ENCODE results near the gene PLCB2.

DNA sequence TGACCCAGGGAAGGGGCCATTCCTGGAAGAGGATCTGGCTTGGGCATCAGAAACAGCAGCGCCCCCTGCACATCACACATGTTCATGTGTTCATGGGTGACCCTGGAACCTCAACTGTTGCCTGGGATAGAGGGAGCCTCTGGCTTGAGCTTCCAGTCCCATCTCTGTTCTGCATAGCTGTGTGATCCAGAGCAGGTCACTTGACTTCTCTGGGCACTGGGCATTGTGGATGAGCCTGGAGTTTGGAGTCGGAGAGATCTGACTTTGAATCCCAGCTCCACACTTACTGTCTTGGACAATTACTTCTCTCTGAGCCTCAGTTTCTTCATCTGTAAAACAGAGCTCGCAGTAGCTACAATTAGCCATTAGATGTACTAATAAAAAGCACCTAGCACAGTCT is 53.3 kb downstream of the PLCB2 start:
- TF ChIP-seq, protein P1, sequence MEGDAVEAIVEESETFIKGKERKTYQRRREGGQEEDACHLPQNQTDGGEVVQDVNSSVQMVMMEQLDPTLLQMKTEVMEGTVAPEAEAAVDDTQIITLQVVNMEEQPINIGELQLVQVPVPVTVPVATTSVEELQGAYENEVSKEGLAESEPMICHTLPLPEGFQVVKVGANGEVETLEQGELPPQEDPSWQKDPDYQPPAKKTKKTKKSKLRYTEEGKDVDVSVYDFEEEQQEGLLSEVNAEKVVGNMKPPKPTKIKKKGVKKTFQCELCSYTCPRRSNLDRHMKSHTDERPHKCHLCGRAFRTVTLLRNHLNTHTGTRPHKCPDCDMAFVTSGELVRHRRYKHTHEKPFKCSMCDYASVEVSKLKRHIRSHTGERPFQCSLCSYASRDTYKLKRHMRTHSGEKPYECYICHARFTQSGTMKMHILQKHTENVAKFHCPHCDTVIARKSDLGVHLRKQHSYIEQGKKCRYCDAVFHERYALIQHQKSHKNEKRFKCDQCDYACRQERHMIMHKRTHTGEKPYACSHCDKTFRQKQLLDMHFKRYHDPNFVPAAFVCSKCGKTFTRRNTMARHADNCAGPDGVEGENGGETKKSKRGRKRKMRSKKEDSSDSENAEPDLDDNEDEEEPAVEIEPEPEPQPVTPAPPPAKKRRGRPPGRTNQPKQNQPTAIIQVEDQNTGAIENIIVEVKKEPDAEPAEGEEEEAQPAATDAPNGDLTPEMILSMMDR (conservative IDR thresholded peaks at IDR 0.05; ENCODE audit: low read length): no peak
- no peak for TF ChIP-seq EZH2phosphoT487 (IDR thresholded peaks at IDR 0.05; ENCODE audit: borderline replicate concordance)

All from Loucy (cell line).